Naive thymus-derived CD8-positive, alpha-beta T cell (primary cell): ENCODE measurements around the gene FBXO9. TPM values are rescaled to one million over a fixed set of nuclear protein-coding genes. Genes with fewer than 3 reads are reported as not detected.

Experiments
- ATAC-seq, 2 donors: fragments of 150-1000 bp; cut with Tn5 transposase in 1 of 2; sonication (Bioruptor Pico), chemical (Tn5 transposase) in 1 of 2; 1 replicate in 1 of 2; 2 replicates in 1 of 2; pipeline ENCODE4 v1.10.0; 2021; ENCODE audit warnings: mild to moderate bottlenecking in 2 of 2, moderate library complexity in 2 of 2
- POLR2A ChIA-PET: fragments of 350-600 bp; sonication (Branson Sonifier 250); formaldehyde crosslinking; loops from one replicate; lab custom pipeline; 2021; ENCODE audit warnings: antibody characterized with exemption; lab: Charles Lee
- DNase-seq, 10 donors: peaks; one replicate each; pipeline versions ENCODE4 v3.0.0 to v3.0.0-alpha.2; 2020 to 2022
- H3K27ac Mint-ChIP-seq, 10 donors: one replicate each; pipeline ENCODE4 v1.8.0; 2020 to 2022; ENCODE audit warnings: mild to moderate bottlenecking in 10 of 10, mixed read lengths in 10 of 10, moderate library complexity in 4 of 10, inconsistent platforms in 1 of 10
- H3K27me3 Mint-ChIP-seq, 5 donors: one replicate each; pipeline ENCODE4 v1.8.0; 2021 to 2022; ENCODE audit warnings: mixed read lengths in 5 of 5
- H3K36me3 Mint-ChIP-seq, 3 donors: one replicate each; pipeline ENCODE4 v1.8.0; 2020 to 2022; ENCODE audit warnings: mixed read lengths in 3 of 3, mild to moderate bottlenecking in 2 of 3, inconsistent platforms in 1 of 3
- H3K4me1 Mint-ChIP-seq, 4 donors: one replicate each; pipeline ENCODE4 v1.8.0; 2021 to 2022; ENCODE audit warnings: mixed read lengths in 4 of 4
- H3K4me3 Mint-ChIP-seq, 10 donors: one replicate each; pipeline ENCODE4 v1.8.0; 2020 to 2022; ENCODE audit warnings: mild to moderate bottlenecking in 10 of 10, mixed read lengths in 10 of 10, moderate library complexity in 6 of 10, inconsistent platforms in 1 of 10
- H3K9me3 Mint-ChIP-seq, 9 donors: one replicate each; pipeline ENCODE4 v1.8.0; 2020 to 2022; ENCODE audit warnings: mixed read lengths in 9 of 9, mild to moderate bottlenecking in 3 of 9, inconsistent platforms in 1 of 9, moderate library complexity in 1 of 9
- polyA plus RNA-seq, 3 donors: library from polyadenylated mRNA; unstranded; fragments of 300-500 nt; fragmentation: Illumina TruSeq; gene quantifications; one replicate each; pipeline ENCODE4 v1.2.3, GENCODE V29; 2021
- total RNA-seq, 8 experiments: library from RNA in 2 of 8; stranded (reverse) in 2 of 8; gene quantifications; one replicate each; pipeline ENCODE4 v1.2.3 and lab custom pipeline; 2021 to 2026

The FBXO9 gene
- total RNA-seq = 100 to 1,000 TPM; 134 to 137 TPM
- polyA plus RNA-seq = 10 to 100 TPM; 46.1 to 52.1 (median 49.0) TPM
- total RNA-seq (lab: John Stamatoyannopoulos, UW) = 43.4 to 120 (median 61.5) reads per million in 6 experiments

GRCh38 chr6:53065266-53066076, at the start of gene FBXO9:
Gene FBXO9 (plus strand): TSS chr6:53065404. CDS start chr6:53065790, 386 bp downstream.
- Mint-ChIP-seq H3K9me3 (no peaks in the 10 kb centered on the region), H3K27ac (peak within 1 kb of the TSS; percentile 85 to 99 (median 97)), H3K27me3 (no peaks in the 10 kb centered on the region), H3K36me3 (peaks cover 0 to 8% (median 0%) of the 10 kb centered on the region in 3 donors), H3K4me1 (peaks cover 23 to 61% (median 53%) of the 10 kb centered on the region in 4 donors), H3K4me3 (peak within 1 kb of the TSS; percentile 95 to 100 (median 99))
- DNase-seq = peak in 9 of 10 donors; percentile 66 to 89 (median 81)
- peak; percentile 61 to 65 for ATAC-seq
- POLR2A ChIA-PET = interaction anchor here (1.1 to 1.9 kb wide), 3 partner anchors 69 to 483 kb away, joined by 4 to 19 read pairs (median 4); partner anchors contain the start of gene GSTA4

DNA sequence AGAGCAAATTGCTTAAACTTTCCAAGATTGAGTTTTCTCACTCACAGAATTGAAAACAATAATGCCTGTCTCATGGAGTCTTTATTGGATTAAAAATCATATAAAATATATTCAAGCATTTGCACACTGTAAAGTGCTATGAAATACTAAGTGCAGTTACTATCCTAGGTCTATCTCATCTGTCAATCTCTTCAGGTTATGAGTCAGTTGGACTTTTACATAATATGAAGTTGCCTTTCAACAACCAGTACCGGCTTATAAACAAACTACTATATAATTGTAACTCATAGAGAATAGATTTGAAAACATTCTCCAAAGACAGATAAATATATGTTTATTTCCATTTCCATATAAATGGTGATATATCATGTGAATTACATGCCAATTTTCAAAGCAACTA, 49.7 kb upstream of the FBXO9 start:
- Mint-ChIP-seq H3K27me3 (no peaks in the 10 kb centered on the region), H3K4me1 (peaks cover 1 to 5% (median 4%) of the 10 kb centered on the region in 4 donors), H3K27ac (no peak overlapping the region), H3K36me3 (peaks cover 9 to 86% (median 46%) of the 10 kb centered on the region in 3 donors), H3K4me3 (no peak overlapping the region), H3K9me3 (no peaks in the 10 kb centered on the region)
- ATAC-seq = no peak
- POLR2A ChIA-PET = no interaction called here
- DNase-seq = no peak

GRCh38 chr6:53018446-53018845, 46.8 kb upstream of the FBXO9 start:
- no peaks in the 10 kb centered on the region for H3K27me3 Mint-ChIP-seq
- no peaks in the 10 kb centered on the region for H3K9me3 Mint-ChIP-seq
- peaks cover 9 to 17% (median 11%) of the 10 kb centered on the region in 4 donors for H3K4me1 Mint-ChIP-seq
- ATAC-seq (no peak), DNase-seq (no peak)
- H3K36me3 Mint-ChIP-seq = peaks cover 9 to 60% (median 30%) of the 10 kb centered on the region in 3 donors
- POLR2A ChIA-PET = no interaction called here
- H3K27ac Mint-ChIP-seq = no peak overlapping the region
- no peak overlapping the region for H3K4me3 Mint-ChIP-seq

- ATAC-seq (peak in 1 of 2 donors; percentile 63), DNase-seq (peak in 2 of 10 donors; percentile 14 to 20)
- POLR2A ChIA-PET = no interaction called here
- H3K9me3 Mint-ChIP-seq = no peaks in the 10 kb centered on the region
- H3K27me3 Mint-ChIP-seq = no peaks in the 10 kb centered on the region
- peaks cover 9 to 47% (median 33%) of the 10 kb centered on the region in 3 donors for H3K36me3 Mint-ChIP-seq
- H3K4me3 Mint-ChIP-seq = no peak overlapping the region
- H3K4me1 Mint-ChIP-seq = peaks cover 11 to 21% (median 14%) of the 10 kb centered on the region in 4 donors
- H3K27ac Mint-ChIP-seq = no peak overlapping the region
Measured at GRCh38 chr6:53020005-53020744, 45.0 kb upstream of the FBXO9 start.

DNA sequence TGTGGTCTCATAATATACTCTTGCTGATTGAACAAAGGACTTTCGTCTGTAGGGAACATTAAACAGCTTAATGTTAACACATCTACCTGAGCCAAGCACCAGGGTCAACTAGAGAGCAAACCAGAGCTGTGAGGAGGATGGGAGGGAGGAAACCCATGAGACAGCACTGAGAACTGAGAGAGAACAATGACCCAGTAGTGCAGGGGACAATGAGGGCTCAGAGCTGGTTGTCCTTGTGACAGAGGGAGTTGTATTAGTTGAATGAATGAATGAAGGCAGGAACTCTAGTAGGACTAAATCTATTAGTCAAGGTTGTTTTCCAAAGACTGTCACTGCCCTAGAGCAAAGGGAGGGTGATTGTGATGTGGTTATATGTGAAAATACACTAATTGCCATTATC, 41.9 kb upstream of the FBXO9 start:
- ATAC-seq (no peak), DNase-seq (no peak)
- Mint-ChIP-seq H3K36me3 (peaks cover 6 to 43% (median 28%) of the 10 kb centered on the region in 3 donors), H3K27me3 (no peaks in the 10 kb centered on the region), H3K27ac (no peak overlapping the region), H3K4me1 (peaks cover 10 to 21% (median 15%) of the 10 kb centered on the region in 4 donors), H3K4me3 (no peak overlapping the region), H3K9me3 (no peaks in the 10 kb centered on the region)
- POLR2A ChIA-PET = no interaction called here

DNA sequence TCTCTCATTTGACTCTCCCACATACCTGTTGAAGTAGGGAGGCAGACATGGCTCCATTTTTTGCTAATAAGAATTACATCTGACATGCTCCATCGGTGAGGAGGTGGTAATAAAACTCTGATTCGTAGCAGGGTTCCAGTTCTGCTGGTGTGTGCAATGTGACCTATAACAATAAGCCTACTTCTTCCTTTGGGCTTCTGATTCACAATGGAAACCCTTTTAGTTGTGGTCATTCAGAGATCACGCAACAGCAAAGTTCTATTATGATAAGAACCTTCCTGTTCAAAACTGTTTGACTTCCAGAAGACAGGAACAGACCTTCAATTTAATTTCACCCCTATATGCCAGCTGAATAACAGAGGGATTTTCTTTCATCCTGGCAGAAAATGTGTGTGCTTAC, 38.7 kb upstream of the FBXO9 start:
- Mint-ChIP-seq H3K27ac (no peak overlapping the region), H3K36me3 (peaks cover 10 to 61% (median 50%) of the 10 kb centered on the region in 3 donors), H3K9me3 (no peaks in the 10 kb centered on the region), H3K4me1 (peaks cover 0 to 10% (median 8%) of the 10 kb centered on the region in 4 donors), H3K4me3 (no peak overlapping the region), H3K27me3 (no peaks in the 10 kb centered on the region)
- POLR2A ChIA-PET = no interaction called here
- DNase-seq = no peak
- ATAC-seq = no peak

- DNase-seq = no peak
- Mint-ChIP-seq H3K36me3 (peaks cover 10 to 68% (median 50%) of the 10 kb centered on the region in 3 donors), H3K27me3 (no peaks in the 10 kb centered on the region), H3K4me1 (peaks cover 0 to 9% (median 8%) of the 10 kb centered on the region in 4 donors), H3K4me3 (no peak overlapping the region), H3K9me3 (no peaks in the 10 kb centered on the region), H3K27ac (no peak overlapping the region)
- no peak for ATAC-seq
- POLR2A ChIA-PET = interaction anchor here (0.7 kb wide), 1 partner anchor 49 kb away, joined by 6 read pairs; no protein-coding TSS in a partner anchor
Measured at GRCh38 chr6:53027131-53027718, 38.0 kb upstream of the FBXO9 start.

GRCh38 chr6:53028467-53028866, 36.7 kb upstream of the FBXO9 start:
- no peak overlapping the region for H3K27ac Mint-ChIP-seq

DNA sequence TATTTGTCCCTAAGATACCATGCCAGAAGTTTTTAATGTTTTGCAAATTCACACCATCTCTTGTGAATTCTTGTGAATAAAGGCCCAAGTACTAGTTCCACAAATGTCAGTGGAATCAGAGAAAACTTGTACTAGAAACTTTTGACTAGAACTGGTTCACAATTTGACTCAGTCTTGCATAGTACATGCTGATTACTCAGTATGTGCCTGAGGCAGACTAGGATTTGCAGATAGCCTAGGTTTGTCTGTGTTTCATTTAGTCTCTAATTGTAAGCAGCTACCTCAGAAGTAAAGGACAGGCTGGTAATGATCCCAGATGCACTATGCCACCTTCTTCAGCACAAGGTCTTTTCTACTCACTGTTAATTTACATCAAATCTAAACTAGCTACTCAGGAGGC, 35.9 kb upstream of the FBXO9 start:
- DNase-seq = no peak
- H3K27me3 Mint-ChIP-seq = no peaks in the 10 kb centered on the region
- POLR2A ChIA-PET = no interaction called here
- peaks cover 0 to 6% (median 2%) of the 10 kb centered on the region in 4 donors for H3K4me1 Mint-ChIP-seq
- H3K27ac Mint-ChIP-seq = no peak overlapping the region
- peaks cover 11 to 85% (median 55%) of the 10 kb centered on the region in 3 donors for H3K36me3 Mint-ChIP-seq
- no peaks in the 10 kb centered on the region for H3K9me3 Mint-ChIP-seq
- no peak for ATAC-seq
- H3K4me3 Mint-ChIP-seq = no peak overlapping the region

More at GRCh38 chr6:53028467-53028866, 36.7 kb upstream of the FBXO9 start:
- Mint-ChIP-seq H3K36me3 (peaks cover 10 to 78% (median 51%) of the 10 kb centered on the region in 3 donors), H3K4me3 (no peak overlapping the region), H3K9me3 (no peaks in the 10 kb centered on the region), H3K27me3 (no peaks in the 10 kb centered on the region), H3K4me1 (peaks cover 0 to 7% (median 5%) of the 10 kb centered on the region in 4 donors)
- ATAC-seq = no peak
- POLR2A ChIA-PET = no interaction called here
- DNase-seq = no peak

- Mint-ChIP-seq H3K27me3 (no peaks in the 10 kb centered on the region), H3K36me3 (peaks cover 16 to 90% (median 56%) of the 10 kb centered on the region in 3 donors), H3K4me1 (peaks cover 0 to 9% (median 2%) of the 10 kb centered on the region in 4 donors), H3K9me3 (no peaks in the 10 kb centered on the region), H3K4me3 (no peak overlapping the region), H3K27ac (no peak overlapping the region)
- ATAC-seq = no peak
- DNase-seq = no peak
- POLR2A ChIA-PET = interaction anchor here (0.6 kb wide), 1 partner anchor 611 kb away, joined by 3 read pairs; no protein-coding TSS in a partner anchor
Measured at GRCh38 chr6:53029761-53030160, 35.4 kb upstream of the FBXO9 start.

GRCh38 chr6:53031281-53031680, 33.9 kb upstream of the FBXO9 start:
- H3K9me3 Mint-ChIP-seq = no peaks in the 10 kb centered on the region
- DNase-seq = no peak
- no peak for ATAC-seq
- H3K27ac Mint-ChIP-seq = peak overlapping the region in 1 of 10 donors; percentile 15
- no peak overlapping the region for H3K4me3 Mint-ChIP-seq
- H3K36me3 Mint-ChIP-seq = peaks cover 20 to 93% (median 67%) of the 10 kb centered on the region in 3 donors
- no peaks in the 10 kb centered on the region for H3K27me3 Mint-ChIP-seq
- POLR2A ChIA-PET = no interaction called here
- H3K4me1 Mint-ChIP-seq = peaks cover 0 to 5% (median 0%) of the 10 kb centered on the region in 4 donors

DNA sequence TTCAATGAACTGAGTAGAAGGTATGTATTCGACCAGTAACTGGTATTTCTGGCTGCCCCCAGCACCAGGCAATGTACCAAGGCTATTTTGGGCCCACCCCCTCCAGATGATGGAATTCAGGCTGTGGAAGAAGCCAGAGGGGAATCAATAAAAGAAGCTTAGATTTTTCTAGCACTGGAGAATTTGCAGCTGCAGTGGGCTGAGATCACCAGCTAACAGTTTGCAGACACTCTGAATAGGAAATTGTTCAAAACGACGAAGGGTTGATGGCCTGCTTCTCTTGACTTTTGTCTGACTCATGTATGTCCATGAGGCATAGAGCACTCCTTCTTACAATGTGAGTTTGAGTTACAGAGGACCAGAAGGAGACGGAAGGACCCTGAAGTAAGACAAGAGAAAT, 32.4 kb upstream of the FBXO9 start:
- H3K4me3 Mint-ChIP-seq = no peak overlapping the region
- DNase-seq (no peak), ATAC-seq (no peak)
- POLR2A ChIA-PET = no interaction called here
- H3K36me3 Mint-ChIP-seq = peaks cover 19 to 92% (median 64%) of the 10 kb centered on the region in 3 donors
- H3K9me3 Mint-ChIP-seq = no peaks in the 10 kb centered on the region
- H3K27me3 Mint-ChIP-seq = no peaks in the 10 kb centered on the region
- no peak overlapping the region for H3K27ac Mint-ChIP-seq
- H3K4me1 Mint-ChIP-seq = peaks cover 0 to 9% (median 0%) of the 10 kb centered on the region in 4 donors
